GM12878 (cell line): ENCODE results near the gene PNMA6E. TPM values are rescaled to one million over a fixed set of nuclear protein-coding genes. Genes with fewer than 3 reads are reported as not detected.

Experiments
- ATAC-seq: fragments of 200-7000 bp; cut with Tn5 transposase; 3 replicates; pipeline ENCODE4 v1.9.1; 2020; ENCODE audit warnings: mild to moderate bottlenecking, moderate library complexity
- BruUV-seq: library from RNA; stranded (reverse); fragments of 400-500 nt; replicated peaks from 2 replicates; lab custom pipeline; 2021; lab: Mats Ljungman, UMichigan
- CTCF ChIA-PET: fragments of 300-600 bp; sonication (Branson Sonifier 250); formaldehyde crosslinking; extraction: SDS; loops from one replicate; lab custom pipeline; 2021; ENCODE audit warnings: inconsistent platforms; lab: Yijun Ruan, JAX
- POLR2A ChIA-PET: fragments of 350-600 bp; formaldehyde crosslinking; extraction: SDS; loops from one replicate; lab custom pipeline; 2021; ENCODE audit warnings: inconsistent platforms; lab: Charles Lee
- RAD21 ChIA-PET: fragments of 300-600 bp; sonication (Branson Sonifier 250); formaldehyde crosslinking; loops from one replicate; lab custom pipeline; 2023; ENCODE audit warnings: antibody characterized with exemption; ENCODE audit not compliant: unreplicated experiment; lab: Charles Lee
- SMC1A ChIA-PET: fragments of 300-600 bp; sonication (Branson Sonifier 250); formaldehyde crosslinking; loops from one replicate; lab custom pipeline; 2023; ENCODE audit not compliant: unreplicated experiment, uncharacterized antibody; lab: Charles Lee
- DNase-seq: peaks from one replicate; pipeline ENCODE4 v3.0.0-alpha.2; 2011; ENCODE audit warnings: low read depth, low spot score
- FAIRE-seq: peaks from 3 replicates; lab custom pipeline; 2011; peaks lifted over from hg19 to GRCh38; lab: Jason Lieb, UNC
- H2AFZ ChIP-seq: 2 replicates; pipeline ENCODE4 v1.6.0; 2011; ENCODE audit warnings: low read depth, low read length, control low read depth; ENCODE audit not compliant: control insufficient read depth
- H3K27ac ChIP-seq: 2 replicates; pipeline ENCODE4 v1.5.1; 2011; ENCODE audit warnings: control low read depth; ENCODE audit not compliant: control insufficient read depth, insufficient read depth
- H3K27me3 ChIP-seq, 2 experiments: replicated peaks in 1 of 2; 2 replicates each; pipeline versions ENCODE4 v1.6.0 to v1.6.1; 2011; ENCODE audit warnings: low read length in 1 of 2; ENCODE audit not compliant: control insufficient read depth in 2 of 2, insufficient read depth in 2 of 2
- H3K36me3 ChIP-seq, 2 experiments: 2 replicates each; pipeline ENCODE4 v1.5.1; 2011; ENCODE audit warnings: low read length in 1 of 2; ENCODE audit not compliant: control insufficient read depth in 2 of 2, insufficient read depth in 2 of 2
- H3K4me1 ChIP-seq: 2 replicates; pipeline ENCODE4 v1.6.1; 2011; ENCODE audit warnings: mild to moderate bottlenecking, low read length, moderate library complexity, mixed read lengths; ENCODE audit not compliant: control insufficient read depth, insufficient read depth
- H3K4me2 ChIP-seq: 2 replicates; pipeline ENCODE4 v1.6.0; 2011; ENCODE audit warnings: control low read depth; ENCODE audit not compliant: control insufficient read depth, insufficient read depth
- H3K4me3 ChIP-seq: fragments of 200-600 bp; sonication (generic); 2 replicates; pipeline ENCODE4 v1.5.1; 2016
- H3K79me2 ChIP-seq: 2 replicates; pipeline ENCODE4 v1.6.0; 2011; ENCODE audit warnings: low read length; ENCODE audit not compliant: control insufficient read depth, insufficient read depth
- H3K9ac ChIP-seq: 2 replicates; pipeline ENCODE4 v1.8.0; 2011; ENCODE audit warnings: low read length, control low read depth, mixed read lengths; ENCODE audit not compliant: control insufficient read depth, insufficient read depth
- H3K9me3 ChIP-seq: replicated peaks from 3 replicates; pipeline ENCODE4 v1.5.1; 2011; ENCODE audit warnings: mild to moderate bottlenecking, low read length; ENCODE audit not compliant: control insufficient read depth, insufficient read depth
- H4K20me1 ChIP-seq: 2 replicates; pipeline ENCODE4 v1.6.0; 2011; ENCODE audit not compliant: control insufficient read depth, insufficient read depth
- BACH1 ChIP-seq: fragments of 450-650 bp; IDR thresholded peaks from 2 replicates; pipeline ENCODE4 v1.6.1; 2017; ENCODE audit warnings: mild to moderate bottlenecking, borderline replicate concordance
- RAD51 ChIP-seq: fragments of 450-650 bp; IDR thresholded peaks from 2 replicates; pipeline ENCODE4 v1.6.1; 2016; ENCODE audit warnings: moderate library complexity, mild to moderate bottlenecking, inconsistent platforms
- ZSCAN29 ChIP-seq: fragments of 450-650 bp; IDR thresholded peaks from 2 replicates; pipeline ENCODE4 v1.6.1; 2017; ENCODE audit warnings: mild to moderate bottlenecking, moderate library complexity
- whole genome bisulfite sequencing: methylation state at CpG from one replicate; pipeline ENCODE4 v1.1.6; 2016; ENCODE audit warnings: low lambda C conversion rate; ENCODE audit not compliant: insufficient replicate concordance, insufficient coverage; ENCODE audit errors: missing lambda C conversion rate; 5-methylcytosine and 5-hydroxymethylcytosine counted together
- in situ Hi-C: fragments of 300-500 bp; cut with MboI; formaldehyde crosslinking; loops from 9 replicates; pipeline ENCODE4 v1.14.3; 2018; ENCODE audit warnings: mixed read lengths
- intact Hi-C: fragments of 100-400 bp; cut with micrococcal nuclease; formaldehyde crosslinking; loops from one replicate; pipeline ENCODE4 v1.14.2; 2022; ENCODE audit not compliant: unreplicated experiment
- polyA plus RNA-seq, 11 experiments: library from polyadenylated mRNA; depleted of rRNA in 4 of 11; unstranded in 6 of 11; stranded (reverse) in 5 of 11; fragments of >200 nt; fragmentation: Nextera tagmentation in 4 of 11; fragmentation: Illumina TruSeq in 1 of 11; extraction: Ambion mirVana in 4 of 11; extraction: Trizol in 1 of 11; gene quantifications; 1 replicate in 1 of 11; 2 replicates in 10 of 11; pipeline versions ENCODE4 v1.2.1 to v1.2.3, GENCODE V29; 2011 to 2016; ENCODE audit warnings: inconsistent platforms in 2 of 11, missing spikeins in 2 of 11, low read depth in 1 of 11
- total RNA-seq, 4 experiments: library from RNA; depleted of rRNA in 3 of 4; stranded (reverse); fragments of >200 nt in 3 of 4; fragmentation: Illumina TruSeq in 1 of 4; extraction: Trizol in 1 of 4; gene quantifications; 2 replicates each; pipeline versions ENCODE4 v1.2.1 to v1.2.3, GENCODE V29; 2013 to 2021
- TF ChIP-seq, protein P1 (sequence below): IDR thresholded peaks from 2 replicates; pipeline ENCODE4 v1.6.1; 2012; ENCODE audit warnings: improper control_type of control experiment, low read depth, low read length; ENCODE audit not compliant: insufficient replicate concordance

Gene PNMA6E
- total and polyA plus RNA-seq, 10 of the 15 experiments (the other 5 are each of a cell fraction or from before 2014, with no cell fraction given): not detected

DNA sequence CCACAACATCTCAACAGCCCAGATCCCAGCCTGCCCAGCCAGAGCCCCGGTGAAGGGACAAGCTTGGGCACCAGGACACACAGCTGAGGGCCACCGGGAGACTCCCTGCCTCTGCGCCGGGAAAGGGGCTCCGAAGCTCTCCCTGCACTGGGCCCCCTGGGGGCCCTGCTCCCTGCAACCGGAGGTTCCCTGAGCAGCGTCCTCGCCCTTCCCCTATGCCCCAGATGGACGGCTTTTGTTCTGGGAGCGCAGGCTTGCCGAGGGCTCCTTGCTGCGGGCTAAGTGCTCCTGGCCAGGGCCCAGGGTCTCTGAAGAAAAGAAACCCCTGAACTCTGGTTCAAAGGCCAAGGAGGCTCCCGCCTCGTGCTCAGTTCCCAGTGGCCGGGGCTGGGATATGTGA, 9.2 kb upstream of the PNMA6E start:
- Histone ChIP-seq H2AFZ (no peak overlapping the region), H3K4me1 (no peaks in the 10 kb centered on the region), H4K20me1 (no peaks in the 10 kb centered on the region), H3K4me3 (no peak overlapping the region), H3K27me3 (no peaks in the 10 kb centered on the region), H3K79me2 (no peaks in the 10 kb centered on the region), H3K27ac (no peak overlapping the region), H3K9me3 (no peaks in the 10 kb centered on the region; the same call in 2 of the 3 replicates), H3K4me2 (no peak overlapping the region), H3K9ac (no peak overlapping the region), H3K36me3 (no peaks in the 10 kb centered on the region)
- ATAC-seq (no peak), DNase-seq (no peak), FAIRE-seq (no peak)
- no TSS peak for BruUV-seq
- in situ Hi-C loops: no loop called here
- whole genome bisulfite sequencing: 65% methylated on average over 14 of the region's 15 CpGs
- RAD21 ChIA-PET: no interaction called here
- POLR2A ChIA-PET: no interaction called here
- no peak for TF ChIP-seq RAD51
- no peak for TF ChIP-seq ZSCAN29
- TF ChIP-seq, protein P1, sequence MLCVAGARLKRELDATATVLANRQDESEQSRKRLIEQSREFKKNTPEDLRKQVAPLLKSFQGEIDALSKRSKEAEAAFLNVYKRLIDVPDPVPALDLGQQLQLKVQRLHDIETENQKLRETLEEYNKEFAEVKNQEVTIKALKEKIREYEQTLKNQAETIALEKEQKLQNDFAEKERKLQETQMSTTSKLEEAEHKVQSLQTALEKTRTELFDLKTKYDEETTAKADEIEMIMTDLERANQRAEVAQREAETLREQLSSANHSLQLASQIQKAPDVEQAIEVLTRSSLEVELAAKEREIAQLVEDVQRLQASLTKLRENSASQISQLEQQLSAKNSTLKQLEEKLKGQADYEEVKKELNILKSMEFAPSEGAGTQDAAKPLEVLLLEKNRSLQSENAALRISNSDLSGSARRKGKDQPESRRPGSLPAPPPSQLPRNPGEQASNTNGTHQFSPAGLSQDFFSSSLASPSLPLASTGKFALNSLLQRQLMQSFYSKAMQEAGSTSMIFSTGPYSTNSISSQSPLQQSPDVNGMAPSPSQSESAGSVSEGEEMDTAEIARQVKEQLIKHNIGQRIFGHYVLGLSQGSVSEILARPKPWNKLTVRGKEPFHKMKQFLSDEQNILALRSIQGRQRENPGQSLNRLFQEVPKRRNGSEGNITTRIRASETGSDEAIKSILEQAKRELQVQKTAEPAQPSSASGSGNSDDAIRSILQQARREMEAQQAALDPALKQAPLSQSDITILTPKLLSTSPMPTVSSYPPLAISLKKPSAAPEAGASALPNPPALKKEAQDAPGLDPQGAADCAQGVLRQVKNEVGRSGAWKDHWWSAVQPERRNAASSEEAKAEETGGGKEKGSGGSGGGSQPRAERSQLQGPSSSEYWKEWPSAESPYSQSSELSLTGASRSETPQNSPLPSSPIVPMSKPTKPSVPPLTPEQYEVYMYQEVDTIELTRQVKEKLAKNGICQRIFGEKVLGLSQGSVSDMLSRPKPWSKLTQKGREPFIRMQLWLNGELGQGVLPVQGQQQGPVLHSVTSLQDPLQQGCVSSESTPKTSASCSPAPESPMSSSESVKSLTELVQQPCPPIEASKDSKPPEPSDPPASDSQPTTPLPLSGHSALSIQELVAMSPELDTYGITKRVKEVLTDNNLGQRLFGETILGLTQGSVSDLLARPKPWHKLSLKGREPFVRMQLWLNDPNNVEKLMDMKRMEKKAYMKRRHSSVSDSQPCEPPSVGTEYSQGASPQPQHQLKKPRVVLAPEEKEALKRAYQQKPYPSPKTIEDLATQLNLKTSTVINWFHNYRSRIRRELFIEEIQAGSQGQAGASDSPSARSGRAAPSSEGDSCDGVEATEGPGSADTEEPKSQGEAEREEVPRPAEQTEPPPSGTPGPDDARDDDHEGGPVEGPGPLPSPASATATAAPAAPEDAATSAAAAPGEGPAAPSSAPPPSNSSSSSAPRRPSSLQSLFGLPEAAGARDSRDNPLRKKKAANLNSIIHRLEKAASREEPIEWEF: no peak
- TF ChIP-seq BACH1: no peak
- intact Hi-C loops: no loop called here
- CTCF ChIA-PET: no interaction called here
- SMC1A ChIA-PET: no interaction called here
